GM18951 (cell line): ENCODE data around the gene MAP2K2.

Source experiments
- POLR2A ChIP-seq: IDR thresholded peaks from 4 replicates; pipeline ENCODE4 v1.6.1; 2011; ENCODE audit warnings: mild to moderate bottlenecking; ENCODE audit not compliant: insufficient read length, insufficient read depth; ENCODE audit errors: extremely low read depth
- in situ Hi-C: fragments of 300-500 bp; cut with MboI; formaldehyde crosslinking; loops from one replicate; pipeline ENCODE4 v1.12.0; 2022; ENCODE audit warnings: low sequenced_read_pairs, mixed read lengths, inconsistent platforms; ENCODE audit not compliant: unreplicated experiment

The MAP2K2 gene

GRCh38 chr19:4068047-4068966 is 55.6 kb downstream of the MAP2K2 start:
- TF ChIP-seq POLR2A = no peak

GRCh38 chr19:4067396-4068046 is 56.4 kb downstream of the MAP2K2 start:
- TF ChIP-seq POLR2A = peak; percentile 6
- in situ Hi-C loops = no loop called here

More at GRCh38 chr19:4068047-4068966, 55.6 kb downstream of the MAP2K2 start:
- in situ Hi-C loops = no loop called here

DNA sequence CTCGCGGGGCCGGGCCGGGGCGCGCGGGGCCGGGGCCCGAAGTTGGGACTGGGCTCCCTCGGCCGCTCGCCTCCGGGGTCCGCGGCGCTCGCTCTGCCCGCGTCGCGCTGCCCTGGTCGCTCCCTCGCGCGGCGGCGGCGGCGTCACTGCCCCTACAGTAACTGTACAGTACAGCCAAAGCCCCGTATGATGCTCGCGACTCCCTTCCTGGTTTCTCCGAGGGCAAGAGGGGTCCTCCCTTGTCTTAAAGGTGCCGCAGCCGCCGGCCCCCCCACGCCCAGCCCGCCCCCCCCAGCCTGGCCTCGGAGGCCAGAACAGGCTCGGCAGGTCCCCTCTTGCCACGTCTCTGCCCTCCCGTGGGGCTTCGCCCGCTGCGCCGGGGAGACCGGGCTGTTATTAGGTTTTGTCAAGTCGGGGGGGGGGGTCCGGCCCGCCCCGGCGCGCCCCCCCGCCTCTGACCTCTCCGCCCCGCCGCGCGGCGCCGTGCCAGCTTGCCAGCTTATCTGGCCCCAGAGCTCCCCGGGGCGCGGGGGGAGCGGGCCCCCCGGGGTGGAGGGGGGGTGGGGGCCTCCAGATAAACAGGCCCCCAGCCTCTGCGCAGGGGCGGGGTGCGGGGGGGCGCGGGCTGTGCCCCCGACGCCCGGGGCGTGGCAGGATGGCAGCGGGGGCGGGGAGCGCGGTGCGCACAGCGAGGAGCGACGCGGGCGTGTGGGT is 57.1 kb downstream of the MAP2K2 start, which contains the start of gene ZBTB7A:
ZBTB7A (minus strand) TSS at position 218 of the 714 bp plus-strand sequence. CDS start 11,667 bp downstream, outside the sequence.
- peak; percentile 60 for TF ChIP-seq POLR2A

DNA sequence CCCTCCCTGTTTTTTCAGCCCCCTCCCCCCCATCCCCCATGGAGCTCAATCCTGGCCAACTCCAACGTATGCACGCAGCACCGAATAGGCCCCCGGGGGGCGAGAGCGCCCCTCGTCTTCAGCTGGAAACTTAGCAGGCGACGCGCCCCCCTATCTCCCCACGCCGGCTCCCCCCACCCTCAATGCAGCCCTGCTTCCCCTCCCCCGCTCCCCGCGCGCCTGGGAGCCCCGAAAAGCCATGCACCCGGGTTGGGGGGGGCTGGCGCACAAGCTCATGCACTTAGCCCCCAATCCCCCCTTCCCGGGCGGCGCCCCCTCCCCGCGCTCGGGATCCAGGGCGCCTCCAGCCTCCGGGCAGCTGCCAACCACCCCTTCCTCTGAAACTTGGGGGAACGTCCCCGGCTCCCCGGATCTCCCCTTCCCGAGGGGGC is 57.7 kb downstream of the MAP2K2 start:
- in situ Hi-C loops = no loop called here

More for the DNA sequence above, 57.1 kb downstream of the MAP2K2 start, which contains the start of gene ZBTB7A:
- in situ Hi-C loops = no loop called here

DNA sequence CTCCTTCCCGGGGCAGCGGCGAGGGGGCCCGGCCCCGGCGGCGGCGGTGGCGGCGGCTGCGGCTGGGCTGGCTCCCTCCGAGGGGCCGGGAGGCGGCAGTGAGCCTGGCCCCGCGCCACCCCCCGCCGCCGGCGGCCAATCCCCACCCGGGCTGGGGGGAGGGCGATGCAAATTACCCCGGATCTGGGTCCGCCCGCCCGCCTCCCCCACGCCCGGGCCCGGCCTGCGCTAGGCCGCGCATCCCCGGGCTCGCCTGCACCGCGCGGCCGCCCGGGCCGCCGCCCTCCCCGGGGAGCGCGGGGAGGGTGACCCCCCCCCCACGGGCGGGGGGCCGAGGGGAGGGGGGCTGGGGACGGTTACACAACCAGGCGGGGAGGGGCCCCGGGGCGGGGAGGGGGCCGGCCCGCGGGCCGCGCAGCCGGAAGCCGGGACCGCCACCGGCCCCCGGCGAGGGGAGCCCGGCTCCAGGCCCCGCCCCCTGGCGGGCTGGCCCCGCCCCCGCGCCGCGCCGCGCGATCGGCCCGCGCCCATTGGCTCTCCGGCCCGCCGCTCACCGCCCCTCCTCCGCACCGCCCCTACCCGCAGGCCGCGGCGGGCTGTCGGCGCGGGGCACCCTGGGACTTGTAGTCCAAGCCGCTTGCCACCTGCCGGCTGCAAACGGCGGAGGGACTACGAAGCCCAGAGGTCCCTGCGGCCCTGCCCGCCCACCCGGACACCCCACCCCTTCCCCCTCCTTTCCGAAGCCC is 58.3 kb downstream of the MAP2K2 start:
- in situ Hi-C loops = no loop called here
- TF ChIP-seq POLR2A = peak; percentile 54

More for the DNA sequence above, 57.7 kb downstream of the MAP2K2 start:
- no peak for TF ChIP-seq POLR2A

GRCh38 chr19:4064496-4065260 is 59.2 kb downstream of the MAP2K2 start:
- in situ Hi-C loops = no loop called here
- TF ChIP-seq POLR2A = no peak

DNA sequence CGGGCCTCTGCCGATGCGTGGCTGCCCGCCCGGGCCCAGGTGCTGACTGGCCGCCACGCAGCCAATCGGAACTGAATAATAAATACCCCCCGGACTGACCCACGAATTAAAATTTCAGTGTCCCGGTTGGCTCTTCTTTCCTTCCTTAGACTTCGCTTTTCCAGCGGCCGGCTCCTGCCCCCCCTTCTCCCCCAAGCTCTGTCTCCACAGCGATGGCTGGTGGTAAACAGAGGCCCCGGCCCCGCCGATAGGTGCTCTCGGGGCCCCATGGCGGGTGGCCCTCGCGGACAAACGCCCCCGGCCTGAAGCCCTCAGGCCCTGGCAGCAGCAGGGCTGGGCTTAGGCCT is 59.8 kb downstream of the MAP2K2 start:
- no peak for TF ChIP-seq POLR2A
- in situ Hi-C loops = no loop called here

DNA sequence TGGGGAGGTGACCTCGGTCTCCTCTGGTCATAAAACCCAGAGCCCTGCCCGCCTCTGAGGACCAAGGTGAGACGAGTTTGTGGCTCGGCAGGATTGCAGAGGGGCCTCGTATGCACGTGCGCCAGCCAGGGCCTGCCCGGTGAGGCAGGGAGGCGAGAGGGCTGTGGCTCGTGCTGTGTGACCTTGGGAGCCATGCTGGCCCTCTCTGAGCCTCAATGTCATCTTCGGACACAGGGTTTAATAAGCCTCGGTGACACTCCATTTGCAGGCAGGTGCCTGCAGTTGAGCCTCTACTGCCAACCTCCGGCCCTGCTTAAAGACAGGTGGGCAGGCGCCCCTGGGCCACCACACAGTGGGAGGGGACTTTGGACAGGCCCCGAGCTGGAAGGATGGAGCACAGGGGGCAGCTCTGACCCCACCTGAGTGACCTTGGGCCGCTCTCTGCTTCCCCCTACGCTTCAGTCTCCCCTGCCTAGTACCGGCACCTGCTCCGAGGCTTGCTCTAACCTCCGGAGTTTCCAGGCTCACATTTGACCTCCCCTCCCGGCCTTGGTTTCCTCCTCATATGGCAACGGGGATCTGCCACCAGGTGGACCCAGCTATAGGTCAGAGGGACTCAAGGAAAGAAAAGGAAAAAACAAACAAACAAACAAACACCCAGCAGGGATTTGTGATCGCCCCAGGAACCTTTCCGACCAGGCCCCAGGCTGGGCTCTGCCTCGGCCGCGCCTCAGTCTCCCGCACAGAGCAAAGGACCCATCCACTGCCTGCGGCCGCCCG is 60.4 kb downstream of the MAP2K2 start:
- in situ Hi-C loops = no loop called here

GRCh38 chr19:4062419-4063368 is 61.2 kb downstream of the MAP2K2 start:
- no peak for TF ChIP-seq POLR2A
- in situ Hi-C loops = no loop called here

More for the DNA sequence above, 60.4 kb downstream of the MAP2K2 start:
- no peak for TF ChIP-seq POLR2A
